Gastrocnemius medialis (tissue), 4 donors: ENCODE measurements around the gene TAF1B.

Experiments
- POLR2A ChIP-seq, 2 donors: fragments of 450-650 bp; IDR thresholded peaks; one replicate each; pipeline ENCODE4 v1.6.1; 2017; ENCODE audit warnings: antibody characterized with exemption in 2 of 2, mild to moderate bottlenecking in 2 of 2, moderate library complexity in 2 of 2
- TF ChIP-seq, protein P1 (sequence below), 5 experiments: fragments of 450-650 bp in 3 of 5; fragments of 200-600 bp in 2 of 5; sonication (generic) in 2 of 5; IDR thresholded peaks in 4 of 5; conservative IDR thresholded peaks in 1 of 5; 1 replicate in 4 of 5; 2 replicates in 1 of 5; pipeline ENCODE4 v1.5.1; 2016 to 2019; ENCODE audit warnings: antibody characterized with exemption in 5 of 5, mild to moderate bottlenecking in 3 of 5, moderate library complexity in 3 of 5

DNA sequence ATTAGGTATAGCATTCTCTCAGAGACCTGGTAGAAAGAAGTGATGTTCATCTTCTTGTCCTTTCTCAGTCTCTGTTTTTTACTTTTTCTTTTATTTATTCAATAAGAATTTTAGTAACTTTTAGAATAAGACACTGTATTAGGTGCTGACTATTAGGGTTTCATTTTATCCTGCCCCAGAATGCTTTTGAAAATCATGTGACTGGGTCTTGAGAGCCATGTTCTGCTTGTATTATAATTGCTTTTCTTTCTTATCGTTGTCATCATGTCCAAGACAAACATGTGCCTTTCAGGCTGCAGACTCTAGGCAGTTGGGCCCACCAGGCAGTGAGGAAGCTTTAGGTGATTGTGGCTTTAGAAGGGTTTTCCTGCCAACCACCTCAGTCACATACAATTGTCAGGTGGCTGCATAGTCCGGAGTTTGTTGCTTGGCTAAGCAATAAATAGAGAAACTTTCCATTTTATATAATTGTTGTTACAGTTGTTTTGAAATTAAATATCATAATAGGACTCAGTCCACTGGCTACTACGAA is 123.3 kb downstream of the TAF1B start:
- TF ChIP-seq, protein P1, sequence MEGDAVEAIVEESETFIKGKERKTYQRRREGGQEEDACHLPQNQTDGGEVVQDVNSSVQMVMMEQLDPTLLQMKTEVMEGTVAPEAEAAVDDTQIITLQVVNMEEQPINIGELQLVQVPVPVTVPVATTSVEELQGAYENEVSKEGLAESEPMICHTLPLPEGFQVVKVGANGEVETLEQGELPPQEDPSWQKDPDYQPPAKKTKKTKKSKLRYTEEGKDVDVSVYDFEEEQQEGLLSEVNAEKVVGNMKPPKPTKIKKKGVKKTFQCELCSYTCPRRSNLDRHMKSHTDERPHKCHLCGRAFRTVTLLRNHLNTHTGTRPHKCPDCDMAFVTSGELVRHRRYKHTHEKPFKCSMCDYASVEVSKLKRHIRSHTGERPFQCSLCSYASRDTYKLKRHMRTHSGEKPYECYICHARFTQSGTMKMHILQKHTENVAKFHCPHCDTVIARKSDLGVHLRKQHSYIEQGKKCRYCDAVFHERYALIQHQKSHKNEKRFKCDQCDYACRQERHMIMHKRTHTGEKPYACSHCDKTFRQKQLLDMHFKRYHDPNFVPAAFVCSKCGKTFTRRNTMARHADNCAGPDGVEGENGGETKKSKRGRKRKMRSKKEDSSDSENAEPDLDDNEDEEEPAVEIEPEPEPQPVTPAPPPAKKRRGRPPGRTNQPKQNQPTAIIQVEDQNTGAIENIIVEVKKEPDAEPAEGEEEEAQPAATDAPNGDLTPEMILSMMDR (IDR thresholded peaks at IDR 0.05 in 4 of 5, conservative IDR thresholded peaks at IDR 0.05 in 1 of 5): no peak
- no peak for TF ChIP-seq POLR2A (IDR thresholded peaks at IDR 0.05)
